Progenitor cell of endocrine pancreas (in vitro differentiated cells): Measurements from ENCODE around the gene COL15A1. TPM values are rescaled to one million over a fixed set of nuclear protein-coding genes. Genes with fewer than 3 reads are reported as not detected.

Experiments
- DNase-seq: peaks from one replicate; pipeline ENCODE4 v3.0.0; 2021; ENCODE audit warnings: low spot score; ENCODE audit not compliant: unreplicated experiment
- H3K27ac Mint-ChIP-seq: 2 replicates; pipeline ENCODE4 v1.8.0; 2021; ENCODE audit warnings: mild to moderate bottlenecking, moderate library complexity, mixed read lengths
- H3K27me3 Mint-ChIP-seq: 2 replicates; pipeline ENCODE4 v1.8.0; 2021; ENCODE audit warnings: mixed read lengths
- H3K36me3 Mint-ChIP-seq: 2 replicates; pipeline ENCODE4 v1.8.0; 2022; ENCODE audit warnings: mixed read lengths; ENCODE audit not compliant: insufficient read depth
- H3K4me1 Mint-ChIP-seq: 2 replicates; pipeline ENCODE4 v1.8.0; 2021; ENCODE audit warnings: low read depth, mixed read lengths
- H3K4me3 Mint-ChIP-seq: 2 replicates; pipeline ENCODE4 v1.8.0; 2021; ENCODE audit warnings: low read depth, mild to moderate bottlenecking, moderate library complexity, mixed read lengths
- H3K9me3 Mint-ChIP-seq: 2 replicates; pipeline ENCODE4 v1.8.0; 2021; ENCODE audit warnings: low read depth, mixed read lengths
- CTCF ChIP-seq: fragments of 200-600 bp; sonication (generic); IDR thresholded peaks from one replicate; pipeline ENCODE4 v1.5.0; 2021; ENCODE audit warnings: antibody characterized with exemption, mild to moderate bottlenecking; ENCODE audit not compliant: unreplicated experiment
- long read RNA-seq: library from polyadenylated mRNA; unstranded; transcript quantifications from one replicate; pipeline ENCODE4 v2.0.0, GENCODE V29; 2020
- total RNA-seq: library from RNA; stranded (reverse); gene quantifications from 2 replicates; pipeline ENCODE4 v1.2.1, GENCODE V29; 2021

COL15A1 gene
- total RNA-seq, result not detected in 2 replicates
- long read RNA-seq, result 0 reads

DNA sequence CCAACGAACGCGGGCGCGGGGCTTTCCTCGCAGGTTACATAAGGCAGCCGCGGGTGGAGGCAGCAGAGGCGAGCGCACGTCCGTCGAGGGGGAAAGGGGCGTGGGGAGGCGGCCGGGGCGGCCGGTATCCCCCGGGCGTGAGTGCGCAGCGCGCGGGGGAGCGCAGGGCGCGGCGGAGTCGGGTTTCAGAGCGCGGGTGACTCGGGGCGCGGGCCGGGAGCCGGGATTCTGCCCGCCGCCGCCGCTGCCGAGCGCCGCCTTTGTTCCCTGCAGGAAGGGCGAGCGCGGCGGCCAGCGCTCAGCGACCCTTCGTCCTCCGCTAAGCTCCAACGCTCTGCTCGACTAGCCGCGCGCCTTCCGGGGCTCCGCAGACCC, at the start of gene COL15A1:
Gene COL15A1 (plus strand): TSS at position 226 of the 375 bp plus-strand sequence. CDS start 155 bp downstream, outside the sequence.
- Mint-ChIP-seq H3K36me3 (no peaks in the 10 kb centered on the region), H3K4me3 (peak within 1 kb of the TSS; percentile 77), H3K27ac (peak within 1 kb of the TSS; percentile 89), H3K9me3 (no peaks in the 10 kb centered on the region), H3K4me1 (peaks cover 5% of the 10 kb centered on the region), H3K27me3 (peaks cover 90% of the 10 kb centered on the region)
- DNase-seq, result peak; percentile 29
- TF ChIP-seq CTCF, result no peak

- Mint-ChIP-seq H3K27ac (no peak overlapping the region), H3K4me1 (no peaks in the 10 kb centered on the region), H3K4me3 (no peak overlapping the region), H3K27me3 (no peaks in the 10 kb centered on the region), H3K36me3 (peaks cover 1% of the 10 kb centered on the region), H3K9me3 (peaks cover 3% of the 10 kb centered on the region)
- TF ChIP-seq CTCF, result no peak
- DNase-seq, result no peak
These were observed 49.5 kb upstream of the COL15A1 start for GRCh38 chr9:98894171-98894570.

DNA sequence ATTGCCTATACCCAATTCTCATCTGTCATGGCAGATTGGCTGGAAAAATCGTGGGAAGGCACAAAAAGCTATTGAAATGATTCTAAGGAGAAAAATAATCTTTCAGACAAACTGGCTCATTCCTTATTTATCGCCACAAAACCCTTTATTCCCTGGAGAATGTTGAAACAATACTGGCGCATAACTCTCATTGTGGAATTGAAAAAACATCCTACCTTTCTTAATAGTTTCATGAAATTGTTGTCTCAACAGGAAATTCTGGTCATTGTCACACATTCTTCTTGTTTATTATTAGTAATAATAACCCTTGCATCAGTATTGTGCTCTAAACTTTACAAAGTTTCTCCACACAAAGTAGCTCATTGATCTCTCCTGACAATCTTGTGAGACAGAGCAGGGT, 48.9 kb upstream of the COL15A1 start:
- no peak for TF ChIP-seq CTCF
- Mint-ChIP-seq H3K27me3 (no peaks in the 10 kb centered on the region), H3K27ac (no peak overlapping the region), H3K4me1 (no peaks in the 10 kb centered on the region), H3K36me3 (peaks cover 1% of the 10 kb centered on the region), H3K9me3 (peaks cover 3% of the 10 kb centered on the region), H3K4me3 (no peak overlapping the region)
- DNase-seq, result no peak

- Mint-ChIP-seq H3K36me3 (peaks cover 1% of the 10 kb centered on the region), H3K4me1 (no peaks in the 10 kb centered on the region), H3K27me3 (no peaks in the 10 kb centered on the region), H3K27ac (no peak overlapping the region), H3K4me3 (no peak overlapping the region), H3K9me3 (peaks cover 3% of the 10 kb centered on the region)
- no peak for DNase-seq
- TF ChIP-seq CTCF, result no peak
These were observed 47.1 kb upstream of the COL15A1 start for GRCh38 chr9:98896632-98897031.

GRCh38 chr9:98897745-98898144, 46.0 kb upstream of the COL15A1 start:
- Mint-ChIP-seq H3K9me3 (peaks cover 3% of the 10 kb centered on the region), H3K27me3 (no peaks in the 10 kb centered on the region), H3K36me3 (peaks cover 1% of the 10 kb centered on the region), H3K27ac (no peak overlapping the region), H3K4me3 (no peak overlapping the region), H3K4me1 (no peaks in the 10 kb centered on the region)
- no peak for DNase-seq
- no peak for TF ChIP-seq CTCF
